TTC549 (cell line): Measurements from ENCODE around the gene HDDC2.

ENCODE experiments used
- FAIRE-seq: peaks from 2 replicates; lab custom pipeline; 2012; peaks lifted over from hg19 to GRCh38; lab: Jason Lieb, UNC

HDDC2 gene

DNA sequence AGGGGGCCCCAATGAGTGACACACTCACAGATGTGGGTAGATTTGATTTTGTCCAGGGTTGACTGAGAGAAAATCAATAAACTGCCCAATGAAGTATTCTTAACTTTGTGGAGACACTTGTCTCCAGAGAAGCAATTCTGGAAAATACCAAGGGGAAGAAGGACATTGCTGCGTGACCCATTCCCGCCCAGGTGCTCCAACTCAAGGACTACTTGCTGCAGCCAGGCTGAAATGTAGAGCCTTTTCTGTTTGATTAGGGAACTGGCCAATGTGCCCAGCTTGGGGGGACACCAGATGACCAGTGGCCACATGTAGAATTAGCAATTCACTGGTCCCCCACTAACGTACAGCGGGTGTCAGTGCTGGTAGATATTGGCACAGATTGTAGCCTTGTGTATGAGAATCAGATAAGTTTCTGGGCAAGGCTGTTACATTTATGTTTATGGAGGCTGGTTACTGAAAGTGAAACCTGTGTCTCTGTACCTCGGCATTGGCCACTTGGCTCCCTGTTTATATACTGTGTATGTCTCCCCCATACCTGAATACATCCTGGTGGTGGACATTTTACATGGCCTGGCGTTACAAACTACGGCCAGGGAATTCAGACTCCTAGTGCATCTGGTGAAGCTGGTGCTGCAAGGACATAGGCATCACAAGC, 32.3 kb downstream of the HDDC2 start:
- no peak for FAIRE-seq

DNA sequence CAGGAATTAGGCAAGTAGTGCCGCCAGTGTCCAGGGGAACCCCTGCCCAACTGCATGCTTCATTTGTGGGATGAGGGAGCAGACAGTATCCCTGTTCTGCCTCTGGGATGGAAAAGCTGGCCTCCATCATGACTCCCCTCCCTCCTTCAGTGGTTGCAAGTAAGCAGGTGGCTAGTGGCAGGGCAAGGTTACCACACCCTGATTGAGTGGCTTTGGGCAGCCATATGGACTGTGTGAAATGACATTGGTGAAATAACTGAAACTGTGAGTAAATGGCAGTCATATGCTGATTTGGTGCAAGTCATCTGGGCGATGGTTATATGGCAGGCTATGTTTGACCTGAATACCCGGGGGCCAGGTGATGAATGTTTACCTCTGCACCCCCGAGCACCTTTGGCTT, 33.0 kb downstream of the HDDC2 start:
- no peak for FAIRE-seq

DNA sequence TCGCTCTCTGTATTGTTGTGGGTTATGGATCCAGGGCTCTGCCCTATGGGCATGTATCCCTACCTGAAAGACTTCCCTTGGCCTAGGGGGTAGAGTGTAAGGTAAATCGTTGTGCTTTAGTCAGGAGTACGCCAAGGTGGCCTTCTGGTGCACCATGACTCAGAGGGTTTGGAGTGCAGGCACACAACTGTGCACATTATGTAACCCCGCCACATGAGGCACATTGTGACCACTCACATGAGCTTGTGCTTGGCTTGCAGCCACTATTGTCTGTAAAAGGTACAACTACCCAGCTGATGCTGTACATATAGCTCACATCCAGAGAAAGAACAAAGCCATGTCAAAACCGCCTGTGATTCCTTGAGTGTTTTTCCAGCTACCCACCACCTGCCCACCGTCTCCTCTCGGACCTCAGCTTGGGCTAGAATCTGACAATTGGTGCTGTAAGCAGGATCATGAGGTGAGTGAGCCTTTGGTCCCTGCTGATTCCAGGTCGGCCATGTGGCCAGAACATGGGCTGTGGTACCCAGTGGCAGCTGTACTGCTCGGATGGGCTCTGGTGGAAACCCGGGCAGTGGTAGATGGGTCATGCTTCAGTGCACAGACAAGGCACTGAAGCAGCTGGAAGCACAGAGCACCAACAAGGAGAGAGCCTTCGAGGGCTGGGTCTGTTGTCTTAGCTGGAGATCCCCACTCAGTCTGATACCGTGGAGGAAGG, 33.8 kb downstream of the HDDC2 start:
- no peak for FAIRE-seq

DNA sequence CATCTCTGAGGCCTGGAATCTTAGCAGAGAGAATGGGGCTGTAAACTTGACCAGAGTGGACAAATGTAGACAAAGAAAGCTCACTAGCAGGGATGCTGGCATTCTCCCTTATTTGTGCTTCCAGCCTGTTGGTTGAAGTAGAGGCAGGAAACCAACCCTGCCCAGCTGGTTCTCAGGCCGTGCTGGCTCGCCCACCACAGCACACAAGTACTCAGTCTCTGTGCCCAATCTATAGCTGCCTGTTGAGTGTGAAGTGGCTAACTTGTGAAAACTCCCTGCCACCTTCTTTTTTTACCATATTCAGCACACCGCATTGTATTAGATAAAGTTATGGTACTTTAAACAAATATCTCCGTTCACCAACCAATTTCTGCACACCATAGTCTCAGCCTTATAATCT, 37.3 kb downstream of the HDDC2 start:
- FAIRE-seq, result no peak

DNA sequence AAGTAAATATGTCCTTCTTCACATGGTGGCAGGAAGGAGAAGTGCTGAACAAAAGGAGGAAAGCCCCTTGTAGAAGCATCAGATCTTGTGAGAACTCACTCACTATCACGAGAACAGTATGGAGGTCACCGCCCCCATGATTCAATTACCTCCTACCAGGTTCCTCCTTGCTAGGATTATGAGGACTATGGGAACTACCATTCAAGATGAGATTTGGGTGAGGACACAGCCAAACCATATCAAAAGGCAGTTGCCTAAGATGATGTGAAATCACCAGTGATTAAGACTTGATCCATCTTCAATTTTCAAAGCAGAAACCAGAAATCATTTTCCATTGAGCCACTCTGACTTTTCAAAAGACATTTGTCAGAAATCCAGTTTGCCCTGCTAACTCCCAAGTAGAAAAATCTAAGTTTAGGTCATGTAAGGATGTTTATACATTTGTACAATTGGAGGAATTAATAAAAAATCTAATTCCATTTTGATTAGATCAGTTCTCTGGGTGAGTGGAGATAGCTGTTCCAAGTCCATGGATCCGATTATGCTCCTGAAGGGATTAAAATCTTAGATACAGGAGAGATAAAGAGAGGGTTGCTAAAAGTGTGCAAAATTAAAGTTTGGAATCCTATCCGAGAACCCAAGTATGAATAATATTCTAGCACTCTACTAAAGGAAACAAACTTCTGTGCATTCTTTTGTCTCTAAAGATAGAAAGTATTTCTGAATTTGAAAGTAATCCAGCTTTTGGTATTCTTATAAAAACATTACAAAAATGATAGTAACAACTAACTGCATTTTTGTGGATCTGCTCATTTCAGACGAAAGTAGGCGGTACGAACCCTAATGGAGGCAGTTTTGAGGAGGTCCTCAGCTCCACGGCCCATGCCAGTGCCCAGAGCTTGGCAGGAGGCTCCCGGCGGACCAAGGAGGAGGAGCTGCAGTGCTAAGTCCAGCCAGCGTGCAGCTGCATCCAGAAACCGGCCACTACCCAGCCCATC, 39.5 kb downstream of the HDDC2 start:
- no peak for FAIRE-seq

DNA sequence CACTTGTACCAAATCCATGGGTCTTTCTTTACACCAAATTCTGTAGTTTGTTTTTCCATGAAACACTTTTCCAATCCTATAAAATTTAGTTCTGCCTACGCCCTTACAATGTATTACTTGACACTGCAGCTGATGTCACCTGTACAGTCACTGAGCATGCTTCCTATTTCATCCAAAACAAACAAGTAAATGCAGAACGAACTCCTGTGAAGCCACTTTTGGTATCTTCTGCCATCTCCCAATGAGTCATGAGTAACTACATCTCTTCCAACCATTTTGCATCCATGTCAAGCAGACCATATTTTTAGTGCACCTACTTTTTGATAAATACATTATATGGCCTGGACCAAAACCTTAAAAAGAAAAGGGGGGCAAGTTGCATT, 42.4 kb downstream of the HDDC2 start:
- no peak for FAIRE-seq

DNA sequence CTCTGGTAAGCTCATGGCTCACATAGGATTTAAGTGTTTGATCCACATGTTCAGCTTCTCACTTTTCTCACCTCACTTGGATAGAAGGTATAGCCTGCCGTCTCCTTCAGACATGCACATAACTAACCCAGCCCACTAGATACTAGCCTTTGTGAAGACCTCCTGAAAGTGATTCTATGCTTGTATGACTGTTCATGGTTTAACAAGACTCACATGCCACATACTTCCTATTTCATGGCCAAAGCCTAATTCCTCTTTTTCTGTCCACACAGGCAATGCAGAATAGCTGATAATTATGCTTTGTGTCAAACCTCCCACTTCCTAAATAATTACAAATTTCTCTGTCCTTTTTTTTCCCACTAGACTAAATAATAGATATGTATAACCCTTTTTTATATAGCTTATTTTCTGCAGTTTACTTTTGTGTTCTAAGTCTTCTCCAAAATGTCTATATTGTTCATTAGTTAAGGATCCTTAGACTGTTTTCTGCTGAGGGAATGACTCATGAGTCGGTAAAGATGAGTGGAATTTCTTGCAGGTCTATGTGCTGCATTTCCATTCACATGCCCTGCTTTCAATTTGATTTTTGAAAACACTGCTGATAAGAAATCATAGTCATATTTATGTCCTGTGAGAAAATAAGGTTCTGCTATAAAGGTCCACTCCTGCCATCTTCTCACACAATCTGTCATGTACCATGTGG, 43.0 kb downstream of the HDDC2 start:
- FAIRE-seq, result no peak

DNA sequence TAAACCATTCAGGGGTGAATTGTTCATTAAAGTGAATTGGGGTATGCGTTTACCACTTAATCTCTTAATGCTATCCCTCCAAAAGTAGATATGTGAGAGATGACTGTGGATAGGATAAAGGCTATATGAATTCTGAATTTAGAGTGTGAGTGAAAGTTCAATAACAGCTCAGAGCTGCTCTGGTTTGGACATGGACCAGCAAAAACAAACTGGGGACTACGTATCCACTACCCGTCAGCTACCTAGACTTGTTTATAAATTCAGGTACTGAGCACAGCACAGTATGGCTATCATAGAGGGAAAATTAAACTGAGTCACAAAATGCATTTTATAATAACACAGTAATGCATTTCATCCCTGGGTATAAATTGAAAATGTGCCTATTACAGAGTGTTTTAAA, 44.4 kb downstream of the HDDC2 start:
- no peak for FAIRE-seq

DNA sequence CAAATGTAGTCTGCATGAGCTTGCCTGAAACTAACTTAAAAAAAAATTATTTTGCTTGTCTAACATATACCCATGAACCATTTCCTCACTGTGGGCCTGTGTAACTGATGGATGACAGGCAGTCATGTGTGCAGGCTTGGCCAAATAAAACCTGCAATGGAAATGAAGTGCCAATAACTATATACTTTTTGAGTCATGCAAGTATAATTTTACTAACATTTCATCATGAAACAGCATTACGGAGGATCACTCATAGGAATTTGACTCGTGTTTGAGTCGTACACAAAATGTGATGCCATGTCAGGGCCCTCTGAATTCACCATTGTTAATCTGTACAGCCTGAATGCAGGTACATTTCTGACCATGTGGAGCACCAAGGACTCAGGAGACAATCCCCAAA, 46.6 kb downstream of the HDDC2 start:
- no peak for FAIRE-seq

DNA sequence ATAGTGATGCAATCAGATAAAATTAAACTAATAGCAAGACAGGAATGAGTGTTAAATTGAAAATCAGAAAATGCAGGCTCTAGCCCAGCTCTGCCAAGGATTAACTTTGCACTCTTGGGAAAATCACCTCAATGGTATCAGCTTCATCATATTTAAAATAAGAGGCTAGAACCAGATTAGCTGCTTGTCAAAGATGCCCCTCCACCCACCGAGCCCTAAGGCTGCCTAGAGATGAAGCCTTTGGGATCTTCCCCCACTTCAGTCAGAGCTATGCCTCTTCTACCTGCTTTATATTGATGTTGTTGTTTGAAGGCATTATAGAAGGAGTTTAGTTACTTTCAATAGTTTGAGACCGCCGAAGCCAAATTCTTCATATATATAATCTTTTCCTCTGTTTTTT, 47.4 kb downstream of the HDDC2 start:
- no peak for FAIRE-seq

DNA sequence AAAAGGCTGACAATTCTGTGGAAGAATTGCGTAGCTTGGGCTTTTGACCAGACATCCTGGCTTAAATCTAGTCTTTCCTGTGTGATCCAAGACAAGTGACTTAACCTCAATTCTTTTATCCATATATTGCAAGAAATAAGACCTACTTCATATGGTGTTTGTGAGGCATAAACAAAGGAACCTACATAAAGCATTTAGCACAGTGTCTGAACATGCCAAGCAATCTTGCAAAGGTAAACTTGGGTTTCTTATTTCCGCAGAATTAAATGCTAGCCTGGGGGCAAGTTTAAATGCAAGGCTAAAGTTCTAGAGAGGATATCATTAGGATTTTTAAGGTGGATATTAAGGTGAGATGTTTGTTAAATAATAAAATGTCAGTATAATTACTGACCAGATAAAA, 47.9 kb downstream of the HDDC2 start:
- no peak for FAIRE-seq

DNA sequence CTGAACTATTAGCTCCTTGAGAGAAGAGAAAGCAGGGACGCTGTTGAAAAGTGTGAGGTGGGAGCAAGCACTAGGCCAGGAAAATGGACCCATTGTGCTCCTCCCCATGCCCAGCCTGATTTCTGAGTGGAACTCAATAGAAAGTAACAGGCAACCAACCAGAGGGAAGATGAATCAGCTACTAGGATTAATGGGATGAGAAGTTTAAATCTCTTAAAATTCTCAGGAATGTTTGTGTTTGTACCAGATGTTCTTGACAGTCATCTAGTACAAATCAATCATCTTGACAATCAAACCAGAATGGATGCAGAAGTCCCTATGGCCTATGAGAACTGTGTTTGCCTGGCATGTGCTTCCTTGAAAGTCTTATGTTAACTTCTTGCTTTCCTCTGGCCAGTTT, 48.9 kb downstream of the HDDC2 start:
- FAIRE-seq, result no peak

DNA sequence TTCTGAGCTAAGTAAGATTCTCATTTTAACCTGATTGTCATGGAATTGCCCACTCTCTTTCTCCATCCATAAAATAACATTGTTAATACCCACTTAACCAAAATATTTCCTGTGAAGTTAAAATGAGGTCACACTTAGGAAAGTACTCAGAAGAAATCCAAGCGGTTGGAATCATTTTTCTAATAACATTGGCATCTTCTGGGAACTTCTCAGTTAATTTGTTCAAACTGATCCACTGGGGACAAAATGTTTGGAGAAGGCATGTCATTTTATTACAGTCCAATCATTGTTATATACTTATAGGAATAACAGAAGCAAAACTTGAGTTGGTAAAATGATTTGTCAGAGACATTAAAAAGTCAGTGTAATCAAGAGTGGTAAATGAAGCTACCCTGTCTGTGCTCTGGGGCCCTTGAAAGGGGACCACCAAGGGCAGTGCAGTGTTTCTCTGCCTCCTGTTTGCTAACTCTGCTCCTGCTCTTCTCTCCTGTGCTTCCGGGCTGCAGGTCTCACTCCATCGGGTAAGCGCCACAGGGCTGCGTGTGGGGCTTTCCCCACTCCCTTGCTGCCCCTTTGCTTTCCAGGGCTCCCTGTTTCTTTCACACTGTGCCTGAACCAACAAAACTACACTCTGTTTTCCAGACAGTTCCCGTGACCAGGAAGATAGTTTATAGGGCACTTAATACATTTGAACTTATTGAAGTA, 50.1 kb downstream of the HDDC2 start:
- FAIRE-seq, result no peak

DNA sequence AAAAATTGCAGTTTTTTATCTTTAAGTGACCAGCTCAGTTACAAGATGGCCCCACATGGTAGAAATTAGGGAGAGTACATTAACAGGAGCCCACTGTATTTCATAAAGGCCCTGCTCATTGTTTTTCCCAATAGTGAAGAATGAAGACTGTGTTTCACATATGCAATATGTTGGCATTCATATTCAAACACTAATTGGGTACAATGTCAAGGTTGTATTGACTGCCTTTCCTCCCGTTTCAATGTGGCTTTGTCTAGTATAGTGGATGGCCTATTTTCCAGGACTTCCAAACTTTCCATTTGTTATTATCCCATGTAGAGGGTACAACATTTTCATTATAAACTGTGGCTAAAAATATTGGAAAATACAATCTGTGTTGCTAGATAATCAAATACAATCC, 51.3 kb downstream of the HDDC2 start:
- no peak for FAIRE-seq

DNA sequence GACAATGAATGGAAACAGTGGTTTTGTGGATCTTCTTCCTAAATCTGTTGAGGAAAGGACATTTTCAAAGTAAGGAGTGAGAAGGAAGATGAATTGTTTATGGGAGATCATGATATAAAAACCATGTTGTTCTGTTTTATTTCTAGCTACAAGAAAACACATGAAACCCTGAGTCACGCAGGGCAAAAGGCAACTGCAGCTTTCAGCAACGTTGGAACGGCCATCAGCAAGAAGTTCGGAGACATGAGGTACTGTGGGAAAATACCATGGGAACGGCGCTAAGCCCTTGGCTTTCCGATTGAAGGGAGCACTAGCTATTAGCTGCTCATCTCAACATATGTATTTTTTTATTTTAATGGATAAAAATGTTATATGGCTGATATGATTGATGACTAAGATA, 53.6 kb downstream of the HDDC2 start:
- no peak for FAIRE-seq

DNA sequence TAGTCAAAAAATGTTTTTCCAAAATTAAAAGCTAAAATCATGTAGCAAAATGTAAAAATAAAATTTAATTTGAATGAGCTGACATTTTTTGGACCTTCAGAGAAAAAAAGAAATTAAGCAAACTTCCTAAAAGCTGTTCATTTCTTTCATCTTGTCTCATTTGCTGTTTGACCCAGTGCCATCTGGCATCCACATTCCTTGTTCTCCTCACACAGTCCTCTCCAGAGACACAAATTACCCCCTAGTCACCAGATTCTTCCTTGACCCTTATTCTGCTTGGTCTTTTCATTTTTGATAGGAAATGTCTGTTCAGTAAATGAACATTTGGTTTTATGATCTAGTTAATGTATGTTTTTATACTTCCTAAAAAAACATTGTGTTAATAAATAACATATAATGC, 55.2 kb downstream of the HDDC2 start:
- FAIRE-seq, result no peak

DNA sequence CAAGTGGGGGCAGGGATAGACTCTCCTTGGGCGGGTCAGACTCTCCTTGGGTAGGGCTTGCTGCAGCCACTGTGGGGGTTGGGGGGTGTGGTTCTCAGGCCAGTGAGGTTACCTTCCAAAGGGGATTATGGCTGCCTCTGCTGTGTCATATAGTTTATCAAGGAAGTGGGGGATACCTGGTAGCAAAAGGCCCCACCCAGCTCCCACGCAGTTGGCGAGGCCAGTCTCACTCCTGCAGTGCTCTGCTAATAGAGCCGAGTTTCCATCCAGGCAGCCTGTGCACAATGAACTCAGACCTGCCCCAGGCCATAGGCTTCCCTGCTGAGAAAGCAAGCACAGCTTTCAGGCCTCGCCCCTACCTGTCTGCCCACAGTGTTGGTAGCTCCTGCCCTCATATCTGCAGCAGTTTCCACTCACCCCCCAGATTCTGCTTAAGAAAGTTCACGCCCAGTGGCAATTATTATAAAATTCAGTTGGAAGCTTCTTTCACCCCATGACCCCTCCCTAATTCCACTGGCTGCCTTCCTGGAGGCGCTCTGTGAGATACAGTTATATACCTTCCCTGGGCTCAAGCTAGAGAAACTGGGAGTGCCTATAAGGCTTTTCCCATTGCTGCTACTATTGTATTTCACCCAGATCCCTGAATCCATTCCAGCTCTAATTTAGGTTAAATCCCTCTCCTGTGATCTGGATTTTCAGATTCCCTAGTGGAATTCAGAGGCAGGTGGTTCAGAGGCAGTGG, 56.1 kb downstream of the HDDC2 start:
- FAIRE-seq, result no peak

DNA sequence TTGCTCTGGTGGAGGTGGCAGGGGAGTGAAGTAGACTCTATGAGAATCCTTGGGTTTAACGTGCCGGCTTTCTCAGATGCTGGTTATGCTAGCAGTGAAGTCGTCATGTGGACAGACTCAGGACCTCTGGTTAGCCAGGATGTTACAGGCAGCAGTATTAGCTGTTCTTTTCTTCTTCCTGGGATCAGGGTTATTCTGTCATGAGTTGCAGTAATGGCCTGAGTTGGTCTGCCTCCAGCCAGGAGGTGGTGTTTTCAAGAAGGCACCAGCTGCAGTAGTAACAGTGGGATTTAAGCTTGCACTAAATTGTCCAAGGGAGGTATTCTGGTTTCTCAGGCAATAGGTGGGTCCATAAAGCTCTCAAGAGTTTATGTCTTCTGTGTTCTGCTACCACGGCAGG, 56.7 kb downstream of the HDDC2 start:
- no peak for FAIRE-seq

DNA sequence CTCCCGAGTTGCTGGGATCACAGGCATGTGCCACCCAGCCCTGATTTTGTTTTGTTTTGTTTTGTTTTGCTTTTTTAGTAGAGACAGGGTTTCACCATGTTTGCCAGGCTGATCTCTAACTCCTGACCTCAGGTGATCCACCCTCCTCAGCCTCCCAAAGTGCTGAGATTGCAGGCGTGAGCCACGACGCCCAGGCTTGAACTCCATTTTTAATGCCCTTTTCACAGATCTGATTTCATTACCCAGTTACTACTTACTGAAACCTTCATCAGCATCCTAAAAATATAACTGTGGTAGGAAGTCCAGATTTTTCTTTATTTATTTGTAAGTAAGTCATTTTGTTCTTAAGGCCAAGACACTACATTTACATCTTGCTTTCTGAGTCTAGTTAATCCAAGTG, 64.0 kb downstream of the HDDC2 start:
- no peak for FAIRE-seq

DNA sequence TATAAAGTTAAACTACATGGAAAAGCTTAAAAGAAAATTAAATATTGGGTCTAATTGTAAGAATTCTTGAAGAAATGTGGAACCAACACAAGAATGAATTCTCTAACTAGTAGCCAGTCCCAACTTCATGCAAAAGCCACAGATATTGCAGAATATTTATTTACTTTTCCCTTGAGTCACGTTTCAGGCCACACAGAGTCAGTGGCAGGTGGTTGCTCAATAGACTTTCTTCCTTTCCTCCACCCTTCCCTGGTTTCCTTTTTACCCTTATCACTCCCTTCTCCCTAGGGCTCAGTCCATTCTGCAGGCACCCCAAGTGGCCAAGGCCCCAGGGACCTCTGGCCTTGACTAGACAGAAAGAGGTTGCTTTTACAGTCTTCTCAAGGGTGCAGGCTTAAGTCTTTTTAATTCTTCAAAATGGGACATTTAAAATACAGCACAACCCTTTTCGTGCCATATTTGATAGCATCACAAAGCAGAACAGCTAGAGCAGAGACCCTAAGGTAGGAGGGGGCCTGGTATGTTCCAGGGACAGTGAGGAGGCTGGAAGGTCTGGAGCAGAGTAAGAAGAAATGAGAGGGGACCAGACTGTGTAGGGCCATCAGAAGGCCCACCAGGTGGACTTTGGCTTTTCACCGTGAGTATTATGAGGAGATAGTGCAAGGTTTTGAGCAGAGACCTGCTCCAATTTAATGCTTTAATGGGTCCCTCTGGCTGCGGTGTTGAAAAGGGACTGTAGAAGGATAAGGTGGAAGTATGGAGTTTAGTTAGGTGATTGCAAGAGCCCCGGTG, 65.0 kb downstream of the HDDC2 start:
- FAIRE-seq, result no peak
